Measurements from ENCODE around the gene ZC3H7A.
"Not testable (repeated sequence)": the region's sequence is repeated elsewhere in the genome, so short reads cannot be mapped to it uniquely, and the experiment has no call there.

ZC3H7A gene

GRCh38 chr16:11797166-11797956, at the start of gene ZC3H7A:
TSS of gene ZC3H7A (minus strand) at chr16:11797258. CDS start at chr16:11782354, 14,904 bp downstream.
- peak; percentile 87 for DNase-seq

- DNase-seq, result no peak
Observed at GRCh38 chr16:11844499-11844898, 47.4 kb upstream of the ZC3H7A start.

- no peak for DNase-seq
Observed at GRCh38 chr16:11843861-11844260, 46.8 kb upstream of the ZC3H7A start.

- DNase-seq, result no peak
Observed at GRCh38 chr16:11843206-11843605, 46.1 kb upstream of the ZC3H7A start.

GRCh38 chr16:11841026-11841425, 44.0 kb upstream of the ZC3H7A start:
- no peak for DNase-seq

GRCh38 chr16:11836650-11837244, 39.7 kb upstream of the ZC3H7A start:
- DNase-seq, result no peak

- DNase-seq, result no peak
Observed at GRCh38 chr16:11835891-11836649, 39.0 kb upstream of the ZC3H7A start.

- no peak for DNase-seq
Observed at GRCh38 chr16:11835309-11835708, 38.3 kb upstream of the ZC3H7A start.

- peak; percentile 76 for DNase-seq
Observed at GRCh38 chr16:11833951-11834695, 37.1 kb upstream of the ZC3H7A start.

GRCh38 chr16:11828696-11829095, 31.6 kb upstream of the ZC3H7A start:
- no peak for DNase-seq

GRCh38 chr16:11825520-11826165, 28.6 kb upstream of the ZC3H7A start:
- DNase-seq, result not testable (repeated sequence)

- peak; percentile 83 for DNase-seq
Observed at GRCh38 chr16:11824362-11824761, 27.3 kb upstream of the ZC3H7A start.

GRCh38 chr16:11823645-11824044, 26.6 kb upstream of the ZC3H7A start:
- DNase-seq, result not testable (repeated sequence)

GRCh38 chr16:11819798-11820197, 22.7 kb upstream of the ZC3H7A start:
- DNase-seq, result no peak

GRCh38 chr16:11818970-11819369, 21.9 kb upstream of the ZC3H7A start:
- not testable (repeated sequence) for DNase-seq

GRCh38 chr16:11816123-11816522, 19.1 kb upstream of the ZC3H7A start:
- DNase-seq, result no peak

- DNase-seq, result not testable (repeated sequence)
Observed at GRCh38 chr16:11814800-11815199, 17.7 kb upstream of the ZC3H7A start.

GRCh38 chr16:11806721-11807120, 9.7 kb upstream of the ZC3H7A start:
- no peak for DNase-seq

- DNase-seq, result no peak
Observed at GRCh38 chr16:11805556-11805955, 8.5 kb upstream of the ZC3H7A start.

GRCh38 chr16:11801481-11802021, 4.5 kb upstream of the ZC3H7A start:
- no peak for DNase-seq

- DNase-seq, result peak; percentile 30
Observed at GRCh38 chr16:11800382-11800718, 3.3 kb upstream of the ZC3H7A start.
